ENCODE results near the gene NPHP1. TPM values are rescaled to one million over a fixed set of nuclear protein-coding genes. Genes with fewer than 3 reads are reported as not detected.
"Not testable (repeated sequence)": the region's sequence is repeated elsewhere in the genome, so short reads cannot be mapped to it uniquely, and the experiment has no call there.

NPHP1 gene
- total RNA-seq, 1 experiment from 2014 or later = 12.2 TPM

GRCh38 chr2:110093924-110094323, 110.9 kb downstream of the NPHP1 start:
- in situ Hi-C loops (cut with HindIII; ENCODE audit: low sequenced_read_pairs); DNase-seq (ENCODE audit: low spot score): not testable (repeated sequence)

DNA sequence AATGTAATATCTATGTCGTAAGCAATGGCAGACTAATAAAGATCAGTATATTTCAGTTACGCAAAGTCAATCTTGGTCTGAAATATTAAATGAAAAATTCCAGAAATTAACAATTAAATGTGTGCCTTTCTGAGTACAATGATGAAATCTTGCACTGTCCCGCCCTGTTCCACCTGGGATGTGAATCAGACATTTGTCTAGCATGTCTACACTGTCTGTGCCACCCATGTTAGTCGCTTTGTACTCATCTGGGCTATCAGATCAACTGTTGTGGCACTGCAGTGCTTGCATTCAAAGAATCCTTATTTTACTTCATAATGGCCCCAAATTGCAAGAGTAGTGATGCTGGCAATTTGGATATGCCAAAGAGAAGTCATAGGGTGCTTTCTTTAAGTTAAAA, 114.6 kb downstream of the NPHP1 start:
- DNase-seq (ENCODE audit: low spot score); in situ Hi-C loops (cut with HindIII; ENCODE audit: low sequenced_read_pairs): not testable (repeated sequence)

- in situ Hi-C loops (cut with HindIII; ENCODE audit: low sequenced_read_pairs); DNase-seq (ENCODE audit: low spot score): not testable (repeated sequence)
Measured at GRCh38 chr2:110083757-110084156, 121.1 kb downstream of the NPHP1 start.

DNA sequence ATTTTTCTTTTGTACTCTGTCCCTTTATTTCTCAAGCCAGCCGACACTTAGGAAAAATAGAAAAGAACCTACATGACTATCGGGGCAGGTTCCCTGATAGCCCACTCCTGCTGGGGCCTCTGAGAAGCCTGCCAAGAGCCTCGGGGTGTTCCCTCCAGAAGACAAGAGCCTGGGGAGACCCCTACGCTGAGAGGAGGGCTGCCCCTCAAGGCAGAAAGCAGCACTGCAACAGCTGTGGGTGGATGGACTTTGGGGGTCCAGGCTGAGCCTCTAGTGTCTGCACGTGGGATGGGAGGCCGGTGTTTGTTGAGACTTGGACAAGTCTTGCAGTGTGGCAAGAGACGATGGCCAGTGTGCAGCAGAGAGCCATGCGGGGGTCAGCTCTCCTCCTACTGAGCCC, 121.7 kb downstream of the NPHP1 start:
- in situ Hi-C loops (cut with HindIII; ENCODE audit: low sequenced_read_pairs) = not testable (repeated sequence)

GRCh38 chr2:110078104-110078503, 126.7 kb downstream of the NPHP1 start:
- in situ Hi-C loops (cut with HindIII; ENCODE audit: low sequenced_read_pairs); DNase-seq (ENCODE audit: low spot score): not testable (repeated sequence)

More for the DNA sequence above, 121.7 kb downstream of the NPHP1 start:
- not testable (repeated sequence) for DNase-seq (ENCODE audit: low spot score)

GRCh38 chr2:110075896-110076295, 128.9 kb downstream of the NPHP1 start:
- in situ Hi-C loops (cut with HindIII; ENCODE audit: low sequenced_read_pairs); DNase-seq (ENCODE audit: low spot score): not testable (repeated sequence)

Other genes with a start within 250 kb of the NPHP1 start
- 0.92 and 1.5 TPM in 2 replicates for gene MALL, start 89.2 kb downstream of the NPHP1 start, total RNA-seq (2014; rRNA removed; shearing (Covaris generic))
- gene MTLN, start 7.5 kb upstream of the NPHP1 start, total RNA-seq (2014; rRNA removed; shearing (Covaris generic)) = 8.8 and 29.7 TPM in 2 replicates